Trophoblast cell (in vitro differentiated cells and primary cell): Measurements from ENCODE around the gene USP53.

ENCODE experiments used
- DNase-seq, 2 donors: peaks; one replicate each; pipeline ENCODE4 v3.0.0-alpha.2; 2016
- H2AFZ ChIP-seq: 2 replicates; pipeline ENCODE4 v1.6.1; 2013; ENCODE audit warnings: low read length, moderate library complexity, mild to moderate bottlenecking; ENCODE audit not compliant: insufficient read depth, poor library complexity
- H2AK5ac ChIP-seq: 2 replicates; pipeline ENCODE4 v1.6.1; 2013; ENCODE audit warnings: mild to moderate bottlenecking, low read length
- H2BK120ac ChIP-seq: 2 replicates; pipeline ENCODE4 v1.6.1; 2013; ENCODE audit warnings: low read length, mild to moderate bottlenecking, moderate library complexity; ENCODE audit not compliant: insufficient read depth, poor library complexity
- H2BK12ac ChIP-seq: 2 replicates; pipeline ENCODE4 v1.6.1; 2013; ENCODE audit warnings: mild to moderate bottlenecking, low read length, moderate library complexity
- H2BK5ac ChIP-seq: 2 replicates; pipeline ENCODE4 v1.6.1; 2013; ENCODE audit warnings: low read length, low read depth, moderate library complexity, mild to moderate bottlenecking; ENCODE audit not compliant: poor library complexity
- H3K14ac ChIP-seq: 2 replicates; pipeline ENCODE4 v1.6.1; 2013; ENCODE audit warnings: mild to moderate bottlenecking, low read length
- H3K18ac ChIP-seq: 2 replicates; pipeline ENCODE4 v1.6.1; 2013; ENCODE audit warnings: mild to moderate bottlenecking, low read length
- H3K23ac ChIP-seq: 2 replicates; pipeline ENCODE4 v1.6.1; 2013; ENCODE audit warnings: low read length
- H3K27ac ChIP-seq: 2 replicates; pipeline ENCODE4 v1.5.1; 2013; ENCODE audit warnings: low read depth, mild to moderate bottlenecking, inconsistent platforms, low read length, moderate library complexity
- H3K27me3 ChIP-seq: 2 replicates; pipeline ENCODE4 v1.6.1; 2013; ENCODE audit warnings: inconsistent platforms, mild to moderate bottlenecking, low read length, moderate library complexity; ENCODE audit not compliant: insufficient read depth
- H3K36me3 ChIP-seq, 2 experiments: 1 replicate in 1 of 2; 2 replicates in 1 of 2; pipeline ENCODE4 v1.6.1; 2013; ENCODE audit warnings: low read length in 2 of 2, mild to moderate bottlenecking in 2 of 2, moderate library complexity in 1 of 2; ENCODE audit not compliant: insufficient read depth in 2 of 2, control insufficient read depth in 1 of 2
- H3K4ac ChIP-seq: 2 replicates; pipeline ENCODE4 v1.6.1; 2013; ENCODE audit warnings: low read depth, mild to moderate bottlenecking, low read length, moderate library complexity
- H3K4me1 ChIP-seq, 2 experiments: 1 replicate in 1 of 2; 2 replicates in 1 of 2; pipeline ENCODE4 v1.6.1; 2013; ENCODE audit warnings: low read length in 2 of 2, mild to moderate bottlenecking in 2 of 2, moderate library complexity in 1 of 2; ENCODE audit not compliant: insufficient read depth in 2 of 2, control insufficient read depth in 1 of 2
- H3K4me2 ChIP-seq: 2 replicates; pipeline ENCODE4 v1.6.1; 2013; ENCODE audit warnings: inconsistent platforms, mild to moderate bottlenecking, low read length, moderate library complexity
- H3K4me3 ChIP-seq: 2 replicates; pipeline ENCODE4 v1.5.1; 2013; ENCODE audit warnings: mild to moderate bottlenecking, low read depth, low read length, inconsistent platforms
- H3K79me1 ChIP-seq: one replicate; pipeline ENCODE4 v1.6.1; 2013; ENCODE audit warnings: low read length
- H3K79me2 ChIP-seq: 2 replicates; pipeline ENCODE4 v1.6.1; 2013; ENCODE audit warnings: low read length, mild to moderate bottlenecking; ENCODE audit not compliant: control insufficient read depth, insufficient read depth, poor library complexity
- H3K9ac ChIP-seq: 2 replicates; pipeline ENCODE4 v1.6.1; 2013; ENCODE audit warnings: mild to moderate bottlenecking, low read length
- H3K9me3 ChIP-seq: 2 replicates; pipeline ENCODE4 v1.6.1; 2013; ENCODE audit warnings: low read depth, mild to moderate bottlenecking, control low read depth, inconsistent platforms, low read length; ENCODE audit not compliant: insufficient read depth
- H4K12ac ChIP-seq: 2 replicates; pipeline ENCODE4 v1.6.1; 2013; ENCODE audit warnings: low read depth, mild to moderate bottlenecking, low read length, moderate library complexity
- H4K8ac ChIP-seq: 2 replicates; pipeline ENCODE4 v1.6.1; 2013; ENCODE audit warnings: low read depth, mild to moderate bottlenecking, low read length, moderate library complexity
- H4K91ac ChIP-seq: one replicate; pipeline ENCODE4 v1.6.1; 2013; ENCODE audit warnings: low read depth, mild to moderate bottlenecking, low read length, moderate library complexity
- WGBS: extraction: QIAGEN DNeasy Blood & Tissue Kit; methylation state at CpG from one replicate; pipeline ENCODE4 v1.1.7; 2013; ENCODE audit warnings: missing lambda C conversion rate; ENCODE audit not compliant: insufficient read length, insufficient coverage; ENCODE audit errors: extremely low coverage; 5-methylcytosine and 5-hydroxymethylcytosine counted together

USP53 gene

GRCh38 chr4:119290598-119290997 is 78.1 kb downstream of the USP53 start:
- no peak for DNase-seq
- H2AFZ ChIP-seq = no peak overlapping the region
- H3K18ac ChIP-seq = no peak overlapping the region
- no peak overlapping the region for H3K9ac ChIP-seq
- H4K91ac ChIP-seq = no peak overlapping the region
- no peak overlapping the region for H3K4me3 ChIP-seq
- no peak overlapping the region for H2BK5ac ChIP-seq
- H3K79me1 ChIP-seq = no peaks in the 10 kb centered on the region
- no CpG with 5 or more reads among the region's 1 CpG for WGBS
- no peak overlapping the region for H3K23ac ChIP-seq
- no peaks in the 10 kb centered on the region for H3K9me3 ChIP-seq
- H4K12ac ChIP-seq = no peak overlapping the region
- no peak overlapping the region for H3K14ac ChIP-seq
- no peak overlapping the region for H3K4ac ChIP-seq
- no peak overlapping the region for H2AK5ac ChIP-seq
- H3K79me2 ChIP-seq = no peaks in the 10 kb centered on the region
- H2BK12ac ChIP-seq = no peak overlapping the region
- H3K36me3 ChIP-seq = peaks cover 0 to 8% of the 10 kb centered on the region in 2 experiments
- H3K4me2 ChIP-seq = no peak overlapping the region
- no peaks in the 10 kb centered on the region for H3K4me1 ChIP-seq
- H2BK120ac ChIP-seq = no peak overlapping the region
- no peaks in the 10 kb centered on the region for H3K27me3 ChIP-seq
- H4K8ac ChIP-seq = no peak overlapping the region
- no peak overlapping the region for H3K27ac ChIP-seq

- no peak overlapping the region for H2BK120ac ChIP-seq
Observed at GRCh38 chr4:119296356-119296755, 83.8 kb downstream of the USP53 start.

GRCh38 chr4:119297795-119298194 is 85.3 kb downstream of the USP53 start:
- H3K14ac ChIP-seq = no peak overlapping the region
- no peak overlapping the region for H4K8ac ChIP-seq
- no peaks in the 10 kb centered on the region for H3K27me3 ChIP-seq
- H2AK5ac ChIP-seq = no peak overlapping the region
- H4K91ac ChIP-seq = no peak overlapping the region
- H3K4me1 ChIP-seq = peaks cover 3 to 8% of the 10 kb centered on the region in 2 experiments
- H3K23ac ChIP-seq = no peak overlapping the region
- H3K9ac ChIP-seq = no peak overlapping the region
- WGBS = no CpG with 5 or more reads among the region's 1 CpG
- no peak overlapping the region for H2BK5ac ChIP-seq
- no peak overlapping the region for H3K4me3 ChIP-seq
- no peak overlapping the region for H3K27ac ChIP-seq
- no peaks in the 10 kb centered on the region for H3K9me3 ChIP-seq
- H2BK12ac ChIP-seq = no peak overlapping the region
- H3K79me1 ChIP-seq = peaks cover 7% of the 10 kb centered on the region
- H4K12ac ChIP-seq = no peak overlapping the region
- DNase-seq = no peak
- no peak overlapping the region for H2BK120ac ChIP-seq
- peaks cover 3 to 8% of the 10 kb centered on the region in 2 experiments for H3K36me3 ChIP-seq
- H3K18ac ChIP-seq = no peak overlapping the region
- no peak overlapping the region for H3K4ac ChIP-seq
- peaks cover 4% of the 10 kb centered on the region for H3K79me2 ChIP-seq
- no peak overlapping the region for H3K4me2 ChIP-seq
- no peak overlapping the region for H2AFZ ChIP-seq

More at GRCh38 chr4:119296356-119296755, 83.8 kb downstream of the USP53 start:
- Histone ChIP-seq H3K9me3 (no peaks in the 10 kb centered on the region), H3K4ac (no peak overlapping the region), H3K79me1 (peaks cover 7% of the 10 kb centered on the region), H3K4me3 (no peak overlapping the region), H3K27me3 (no peaks in the 10 kb centered on the region), H3K36me3 (peaks cover 3 to 13% of the 10 kb centered on the region in 2 experiments), H2AFZ (no peak overlapping the region), H3K23ac (no peak overlapping the region), H3K14ac (no peak overlapping the region), H2BK12ac (no peak overlapping the region), H4K8ac (no peak overlapping the region), H3K18ac (no peak overlapping the region), H3K4me1 (peaks cover 3 to 8% of the 10 kb centered on the region in 2 experiments), H3K27ac (no peak overlapping the region), H2BK5ac (no peak overlapping the region), H2AK5ac (no peak overlapping the region), H3K4me2 (no peak overlapping the region), H3K9ac (no peak overlapping the region), H4K91ac (no peak overlapping the region), H4K12ac (no peak overlapping the region), H3K79me2 (peaks cover 4% of the 10 kb centered on the region)
- no CpG with 5 or more reads among the region's 2 CpGs for WGBS
- DNase-seq = no peak

- peaks cover 2% of the 10 kb centered on the region for H3K9me3 ChIP-seq
- H3K79me2 ChIP-seq = peaks cover 4% of the 10 kb centered on the region
- H3K27ac ChIP-seq = peak overlapping the region; percentile 87
- H3K18ac ChIP-seq = no peak overlapping the region
- H3K23ac ChIP-seq = peak overlapping the region; percentile 23
- no peak overlapping the region for H2AK5ac ChIP-seq
- H3K9ac ChIP-seq = peak overlapping the region; percentile 13
- DNase-seq = no peak
- H2BK5ac ChIP-seq = no peak overlapping the region
- H3K4me3 ChIP-seq = no peak overlapping the region
- WGBS = no CpG with 5 or more reads among the region's 2 CpGs
- H2BK12ac ChIP-seq = no peak overlapping the region
- H3K4me1 ChIP-seq = peaks cover 5 to 8% of the 10 kb centered on the region in 2 experiments
- no peak overlapping the region for H2AFZ ChIP-seq
- H3K14ac ChIP-seq = no peak overlapping the region
- H4K8ac ChIP-seq = no peak overlapping the region
- H4K12ac ChIP-seq = no peak overlapping the region
- H2BK120ac ChIP-seq = no peak overlapping the region
- H4K91ac ChIP-seq = no peak overlapping the region
- peaks cover 7% of the 10 kb centered on the region for H3K79me1 ChIP-seq
- no peaks in the 10 kb centered on the region for H3K27me3 ChIP-seq
- H3K36me3 ChIP-seq = peaks cover 3 to 6% of the 10 kb centered on the region in 2 experiments
- H3K4me2 ChIP-seq = peak overlapping the region; percentile 79
- H3K4ac ChIP-seq = peak overlapping the region; percentile 70
Observed at GRCh38 chr4:119299260-119299671, 86.8 kb downstream of the USP53 start.
